NCI-H146 treated with DMSO at 0.1 percent for 48 hours (cell line): ENCODE data around the gene ANKUB1.
A peak's percentile ranks its signal among the peaks of the same experiment; 100 is the strongest.

Experiments used
- DNase-seq: peaks from one replicate; lab custom pipeline; 2025; ENCODE audit not compliant: unreplicated experiment; lab: John Stamatoyannopoulos, UW

The ANKUB1 gene

DNA sequence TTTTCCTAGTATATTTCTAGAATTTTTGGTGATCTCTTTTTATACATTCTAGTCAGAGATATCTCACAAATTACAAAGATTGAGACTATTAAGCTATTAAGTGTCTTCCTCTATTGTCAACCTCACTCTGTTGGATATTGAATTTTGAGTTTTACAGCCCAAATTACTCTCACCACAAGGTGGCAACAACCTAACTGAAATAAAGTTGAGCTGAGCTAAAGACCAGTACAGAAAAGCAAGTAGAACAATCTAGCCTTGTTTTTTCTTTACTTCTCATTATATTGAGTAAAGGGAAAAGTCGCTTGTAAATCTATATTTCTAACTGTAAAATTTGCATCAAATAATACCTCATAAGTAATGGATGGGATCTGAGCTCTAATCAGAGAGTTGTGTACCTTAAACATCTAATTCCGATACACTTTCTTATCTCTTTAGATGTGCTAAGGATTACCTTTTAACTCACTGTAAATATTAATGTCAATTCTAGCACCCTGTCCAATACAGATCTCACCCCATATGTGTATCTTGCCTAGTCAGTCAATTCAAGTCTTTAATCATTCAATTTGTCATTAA is 26.5 kb downstream of the ANKUB1 start:
- DNase-seq = peak; percentile 63

DNA sequence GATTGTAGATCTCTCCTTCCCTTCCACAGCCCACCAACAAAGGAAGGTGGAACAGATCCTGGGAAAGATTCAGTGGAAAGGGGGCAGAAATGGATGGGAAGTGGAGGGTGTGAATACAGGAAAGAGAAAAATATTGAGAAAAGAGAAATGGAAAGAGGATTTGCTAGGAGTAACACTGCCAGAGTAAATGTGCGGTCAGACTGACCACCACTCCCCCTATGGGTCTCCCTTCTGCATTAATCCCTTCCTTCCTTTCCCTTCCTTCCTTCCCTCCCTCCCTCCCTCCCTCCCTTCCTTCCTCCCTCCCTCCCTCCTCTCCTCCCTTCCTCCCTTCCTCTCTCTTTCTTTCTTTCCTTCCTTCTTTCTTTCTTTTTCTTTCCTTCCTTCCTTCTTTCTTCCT is 28.1 kb downstream of the ANKUB1 start:
- DNase-seq = no peak

DNA sequence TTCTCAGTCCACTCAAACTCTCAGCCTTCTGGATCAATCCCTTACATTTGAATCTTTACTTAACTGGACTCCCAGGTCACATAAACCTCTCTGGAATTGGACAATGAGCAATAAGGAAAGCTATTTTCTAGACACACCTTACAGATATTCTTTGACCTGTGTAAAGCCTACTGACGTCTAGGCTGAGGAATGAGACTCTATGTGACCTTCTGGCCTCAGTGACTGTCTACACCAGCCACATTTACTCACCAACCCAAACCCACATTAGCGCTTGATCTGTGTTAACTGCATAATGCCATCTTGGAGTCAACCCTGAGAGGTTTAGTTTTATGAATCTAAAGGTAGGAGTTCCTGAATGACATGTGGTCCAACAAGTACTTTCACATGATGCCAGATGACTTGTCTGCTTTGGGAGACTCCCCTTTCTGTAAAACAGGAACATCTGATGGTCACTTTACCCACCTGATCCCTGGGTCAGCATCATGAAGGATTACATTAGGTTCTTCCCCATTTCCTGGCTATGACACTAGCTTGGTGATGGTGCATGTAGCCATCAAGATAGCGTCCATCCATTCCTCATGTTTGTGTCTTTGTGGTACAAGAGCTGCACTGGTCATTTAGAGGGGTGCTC is 28.7 kb downstream of the ANKUB1 start:
- DNase-seq = no peak

DNA sequence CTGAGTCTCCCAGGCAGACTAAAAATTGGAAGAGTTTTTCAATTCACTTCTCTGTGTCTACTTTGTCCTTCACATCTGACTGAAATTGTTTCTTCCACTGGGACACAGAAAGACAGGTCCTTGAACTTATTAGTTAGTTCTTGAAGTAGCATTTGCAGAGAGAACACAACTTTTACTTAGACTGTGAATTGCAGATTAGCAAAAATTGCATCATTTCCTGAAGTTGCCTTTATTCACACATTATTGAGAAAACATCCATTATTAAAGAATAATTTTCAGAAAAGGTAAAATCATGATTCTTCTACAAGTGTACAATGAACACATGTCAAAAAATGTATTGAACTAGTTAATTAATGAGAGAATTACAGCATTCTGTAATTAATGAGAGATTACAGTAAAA is 38.6 kb downstream of the ANKUB1 start:
- no peak for DNase-seq

DNA sequence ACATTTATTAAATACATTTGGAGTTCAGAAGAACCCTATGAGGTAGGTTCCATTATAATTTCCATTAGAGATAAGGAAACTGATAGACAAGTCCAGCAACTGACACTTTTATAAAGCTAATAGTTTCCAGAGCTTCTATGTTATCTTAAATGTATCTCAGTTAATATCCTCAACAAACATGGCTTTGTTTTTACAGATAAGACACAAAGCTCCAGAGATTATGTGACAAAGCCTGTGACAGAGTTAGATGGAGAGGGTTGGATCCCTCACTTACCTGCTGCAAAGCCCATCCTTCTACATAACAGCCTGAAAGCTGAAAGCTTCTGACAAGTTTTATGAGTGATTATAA is 39.6 kb downstream of the ANKUB1 start:
- no peak for DNase-seq

DNA sequence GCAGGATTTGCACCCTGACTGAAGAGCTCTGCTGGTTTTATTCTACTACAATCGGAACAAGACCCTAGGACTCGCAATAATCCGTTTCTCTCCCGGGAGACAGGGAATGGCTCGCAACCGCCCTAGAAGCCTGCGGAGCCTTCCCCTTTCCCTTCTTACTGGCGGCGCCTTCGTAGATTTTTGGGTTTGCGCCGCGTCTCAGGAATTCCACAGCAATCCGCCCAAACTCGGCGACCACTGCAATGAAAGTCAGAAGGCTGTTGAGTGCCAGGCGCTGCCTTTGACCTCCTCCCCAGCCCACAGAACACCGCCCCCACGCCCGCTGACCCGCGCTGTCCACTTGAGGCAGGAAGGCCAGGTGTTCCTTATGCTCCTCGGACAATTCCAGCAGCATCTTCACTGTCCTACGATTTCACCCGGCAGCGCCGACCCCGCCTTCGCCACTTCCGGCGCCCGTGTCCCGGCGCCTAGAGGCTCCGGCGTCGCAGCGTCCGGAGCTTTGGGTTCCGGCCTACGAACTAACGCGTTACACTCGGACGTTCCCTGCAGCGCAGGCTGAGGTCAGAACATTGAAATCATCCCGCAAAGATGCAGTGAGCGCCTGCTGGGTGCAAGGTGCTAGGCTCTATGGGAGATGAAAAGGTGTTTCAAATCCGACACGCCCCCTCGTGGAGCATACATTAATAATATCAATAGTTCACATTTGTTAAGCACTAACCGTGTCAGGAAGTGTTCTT is 40.1 kb downstream of the ANKUB1 start, which contains the start of gene COMMD2:
COMMD2 (minus strand) TSS at position 439 of the 737 bp plus-strand sequence; CDS start at position 394, 45 bp downstream.
- peak; percentile 94 for DNase-seq

DNA sequence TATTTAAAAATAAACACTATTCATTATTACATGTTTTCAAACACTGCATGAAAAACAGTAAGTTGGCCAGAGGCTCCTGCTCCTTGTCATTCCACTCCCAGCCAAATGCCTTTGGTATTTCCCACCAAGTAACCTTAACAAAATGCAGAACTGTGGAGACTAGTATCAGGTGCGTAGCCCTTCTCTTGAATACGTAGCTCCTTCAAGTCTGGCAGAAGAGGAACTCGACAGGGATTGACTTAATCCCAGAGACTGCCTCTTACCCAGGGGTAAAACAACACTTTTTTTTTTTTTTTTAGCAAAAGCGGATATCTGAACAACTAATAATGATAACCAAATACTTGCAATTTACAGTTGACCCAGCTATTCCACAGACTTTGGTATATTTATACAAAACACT is 40.8 kb downstream of the ANKUB1 start:
- no peak for DNase-seq

DNA sequence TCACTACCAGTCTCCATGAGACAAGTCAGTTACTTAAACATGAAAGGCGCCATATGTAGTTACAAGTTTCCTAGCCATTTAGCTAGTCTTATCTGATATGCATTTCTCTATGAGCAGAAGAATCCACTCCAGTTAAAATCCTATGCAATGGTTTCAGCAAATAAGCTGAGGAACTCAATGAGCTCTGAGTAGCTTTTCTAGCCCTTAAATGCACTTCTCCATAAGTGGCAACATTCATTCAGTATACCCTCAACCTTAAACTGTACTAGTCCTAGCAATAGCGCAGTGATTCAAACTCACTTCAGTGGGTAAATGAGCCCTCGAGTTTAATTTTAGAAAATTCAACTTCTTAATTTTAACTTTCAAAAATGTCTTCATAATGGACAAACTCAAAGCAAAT is 47.7 kb downstream of the ANKUB1 start:
- DNase-seq = no peak

DNA sequence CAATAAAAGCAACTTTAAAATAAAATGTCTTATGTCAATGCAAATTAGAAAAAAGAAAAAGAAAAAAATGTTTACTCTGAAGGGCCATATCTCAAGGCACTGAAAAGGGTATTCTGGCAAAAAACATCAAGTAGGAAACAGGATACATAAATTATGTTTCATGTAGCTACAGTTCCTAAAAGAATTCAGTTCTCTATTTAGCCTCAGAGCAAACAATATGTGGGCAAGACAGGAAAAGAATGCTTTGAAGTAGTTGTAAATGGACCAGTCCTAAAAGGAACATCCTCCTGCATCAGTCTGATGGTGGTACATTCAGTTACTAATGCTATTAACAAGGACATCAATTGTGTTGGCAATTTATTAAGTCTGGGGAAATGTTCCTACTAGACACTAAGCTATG is 48.2 kb downstream of the ANKUB1 start:
- DNase-seq = no peak

DNA sequence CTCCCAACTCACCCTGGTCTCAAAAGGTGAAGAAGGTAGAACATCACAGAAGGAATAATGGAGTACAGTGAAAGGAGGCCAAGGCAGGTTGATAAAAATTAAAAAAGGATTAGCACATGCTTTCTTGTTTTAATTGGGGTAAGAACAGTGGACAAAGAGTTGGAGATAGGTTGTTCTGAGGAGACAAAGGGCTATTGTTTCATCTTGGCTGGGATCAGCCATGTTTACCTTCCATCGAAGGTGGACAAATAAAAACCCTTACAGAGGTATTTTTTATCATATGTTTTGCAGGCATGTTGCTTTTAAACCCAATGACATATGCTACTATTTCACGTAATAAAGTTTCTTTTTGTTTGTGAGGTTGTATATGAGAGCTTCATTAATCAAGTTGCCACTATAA is 53.0 kb downstream of the ANKUB1 start:
- DNase-seq = no peak

DNA sequence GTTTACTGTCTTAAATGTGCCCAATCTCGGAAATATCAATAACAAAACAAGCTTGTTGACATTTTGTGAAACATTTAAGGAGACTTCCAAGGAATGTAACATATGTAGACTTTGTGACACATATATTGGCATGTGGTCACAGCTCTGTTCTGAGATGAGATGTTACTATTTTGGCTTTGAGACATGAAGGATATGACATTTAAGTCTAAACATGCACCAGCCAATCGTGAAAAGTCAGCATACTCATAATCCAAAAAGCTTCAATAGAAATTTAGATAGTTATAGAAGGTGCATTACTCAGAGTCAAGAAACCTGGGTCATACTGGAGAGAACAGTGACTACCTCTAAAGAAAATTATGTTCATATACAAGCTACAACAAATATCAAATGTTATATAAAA is 53.5 kb downstream of the ANKUB1 start:
- DNase-seq = no peak

DNA sequence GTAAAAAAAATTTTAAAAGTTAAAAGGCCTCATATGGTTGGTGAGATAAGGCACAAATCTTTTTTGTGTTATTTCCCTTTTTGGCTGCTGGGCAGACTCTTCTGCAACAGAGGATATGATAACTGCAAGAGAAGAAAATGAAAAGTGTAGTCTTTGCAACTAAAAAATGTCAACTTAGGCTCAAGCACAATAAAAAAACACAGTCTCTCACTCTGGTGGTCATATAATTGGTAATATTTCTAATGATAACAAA is 55.5 kb downstream of the ANKUB1 start:
- no peak for DNase-seq

DNA sequence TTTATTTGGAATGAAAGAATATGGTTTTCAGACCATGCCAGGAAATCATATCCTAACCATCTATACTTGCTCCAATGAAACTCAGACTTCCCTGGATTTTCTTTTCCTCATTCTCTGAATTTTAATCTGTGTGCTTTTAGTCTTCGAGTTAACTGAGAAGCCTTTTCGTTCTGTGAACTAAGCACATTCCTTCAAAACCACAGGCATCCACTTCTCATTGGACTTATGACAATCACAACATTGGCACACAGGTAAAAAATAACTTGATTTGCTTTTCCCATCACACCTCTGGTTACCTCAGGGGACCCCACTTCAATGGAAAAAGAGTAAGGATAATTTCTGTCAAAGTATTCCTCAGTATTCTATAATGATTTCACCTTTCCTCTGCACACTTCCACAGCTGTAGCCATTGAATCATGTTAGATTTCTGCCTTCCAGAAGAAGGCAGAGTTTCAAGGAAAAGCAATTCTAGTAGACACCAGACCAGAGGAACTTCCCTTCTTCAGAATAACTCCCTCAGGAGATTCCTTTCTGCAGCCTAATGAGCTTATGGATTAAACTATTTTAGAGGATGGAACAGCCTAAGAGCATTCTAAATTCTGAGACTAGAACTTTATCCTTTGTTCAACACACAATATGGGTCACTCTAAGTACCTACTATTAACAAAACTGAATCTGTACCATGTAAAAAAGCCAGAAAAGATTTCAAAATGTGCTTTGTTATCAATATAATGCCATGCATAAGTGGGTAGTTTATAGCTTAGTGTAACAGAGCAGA is 56.0 kb downstream of the ANKUB1 start:
- DNase-seq = no peak

DNA sequence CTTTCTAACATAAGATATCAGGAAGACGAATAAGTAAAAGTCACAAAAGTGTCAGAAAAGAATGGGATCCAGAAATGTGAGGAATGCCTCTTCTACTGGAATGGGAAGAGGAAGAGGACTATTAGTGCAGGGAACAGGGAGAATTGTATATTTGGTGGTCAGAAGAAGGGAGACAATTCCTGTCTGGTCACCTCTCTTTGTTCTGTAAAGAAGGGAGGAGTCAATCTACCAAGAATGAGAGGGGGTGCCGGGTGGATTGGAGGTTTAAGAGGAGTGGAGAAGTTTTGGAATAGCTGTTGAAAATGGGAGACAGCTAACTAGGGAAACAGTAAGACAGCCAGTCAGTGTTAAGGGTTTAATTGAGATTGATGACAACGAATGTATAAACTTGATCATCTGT is 60.1 kb downstream of the ANKUB1 start:
- DNase-seq = no peak

DNA sequence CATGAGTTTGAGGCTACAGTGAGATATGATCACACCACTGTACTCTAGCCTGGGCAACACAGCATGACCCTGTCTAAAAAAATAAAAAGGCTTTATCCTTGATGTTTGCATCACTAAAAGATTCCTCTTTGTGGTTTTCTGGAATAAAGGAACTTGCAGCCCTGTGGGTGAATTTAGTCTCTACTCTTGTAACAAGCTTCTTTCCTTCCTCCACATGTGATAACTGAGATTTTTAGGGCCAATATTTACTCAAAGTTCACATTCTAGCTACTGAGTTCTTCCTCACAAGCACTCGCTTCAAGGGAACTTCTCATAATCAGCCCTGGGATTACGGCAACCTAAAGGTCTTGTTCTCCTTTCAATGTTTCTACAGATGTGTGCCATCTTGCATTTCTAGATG is 64.7 kb downstream of the ANKUB1 start:
- DNase-seq = no peak

DNA sequence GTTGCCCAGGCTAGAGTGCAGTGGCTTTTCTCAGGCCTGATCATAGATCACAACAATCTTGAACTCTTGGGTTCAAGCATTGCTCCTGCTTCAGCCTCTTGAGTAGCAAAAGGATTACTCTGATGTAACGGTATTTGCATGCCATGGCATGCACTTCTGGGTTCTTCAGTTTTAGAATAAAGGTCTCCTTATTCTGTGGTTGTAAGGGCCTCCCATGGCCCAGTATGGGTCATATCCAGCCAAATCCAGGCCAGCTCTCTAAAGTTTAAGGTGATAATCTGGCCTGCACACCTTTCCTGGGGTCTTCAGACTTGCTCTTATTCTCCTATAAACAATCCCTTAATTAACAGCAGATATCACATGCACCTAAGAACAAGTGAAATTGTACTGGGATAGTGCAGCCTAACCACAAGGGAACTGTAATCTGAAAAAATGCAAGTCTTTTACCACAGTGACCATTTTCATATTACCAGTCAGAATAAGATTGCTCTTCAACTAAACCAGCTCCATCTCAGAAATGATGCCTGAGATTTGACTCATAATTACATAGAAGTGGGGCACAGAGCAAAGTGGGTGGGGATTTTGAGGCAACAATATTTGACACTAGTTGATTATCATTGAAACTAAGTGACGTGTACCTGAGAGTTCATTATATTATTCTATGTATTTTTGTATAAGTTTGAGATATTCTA is 65.5 kb downstream of the ANKUB1 start:
- no peak for DNase-seq

DNA sequence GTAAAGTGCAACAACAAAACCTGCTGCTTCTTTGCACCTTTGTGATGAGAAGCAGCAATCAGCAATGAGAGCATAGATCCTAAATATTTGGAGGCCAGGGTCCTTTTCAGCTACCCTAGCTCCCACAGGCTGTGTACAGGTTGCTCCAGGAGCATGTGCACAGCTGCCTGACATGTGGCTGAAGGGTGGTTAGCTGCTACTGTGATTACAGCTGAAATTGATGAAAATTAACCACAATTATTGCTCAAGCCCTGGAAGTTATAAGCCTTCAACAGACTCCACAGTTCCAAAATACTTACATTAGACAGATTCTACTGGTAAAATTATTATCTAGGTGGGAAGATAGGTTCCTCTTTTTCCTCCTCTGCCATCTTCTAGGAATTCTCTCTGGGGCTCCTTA is 68.6 kb downstream of the ANKUB1 start:
- DNase-seq = no peak

DNA sequence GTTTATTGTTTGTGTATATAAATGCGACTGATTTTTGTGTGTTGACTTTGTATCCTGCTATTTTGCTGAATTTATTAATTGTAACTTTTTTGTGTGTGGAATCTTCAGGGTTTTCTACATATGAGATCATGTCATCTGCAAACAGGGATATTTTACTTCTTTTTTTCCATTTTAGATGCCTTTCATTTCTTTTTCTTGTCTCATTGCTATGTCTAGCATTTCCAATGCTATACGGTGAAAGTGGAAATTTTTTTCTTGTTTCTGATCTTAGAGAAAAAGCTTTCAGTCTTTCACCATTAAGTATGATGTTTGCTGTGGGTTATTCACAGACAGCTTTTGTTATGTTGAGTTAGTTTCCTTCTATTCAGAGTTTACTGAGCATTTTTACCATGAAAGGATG is 71.4 kb downstream of the ANKUB1 start:
- DNase-seq = no peak

DNA sequence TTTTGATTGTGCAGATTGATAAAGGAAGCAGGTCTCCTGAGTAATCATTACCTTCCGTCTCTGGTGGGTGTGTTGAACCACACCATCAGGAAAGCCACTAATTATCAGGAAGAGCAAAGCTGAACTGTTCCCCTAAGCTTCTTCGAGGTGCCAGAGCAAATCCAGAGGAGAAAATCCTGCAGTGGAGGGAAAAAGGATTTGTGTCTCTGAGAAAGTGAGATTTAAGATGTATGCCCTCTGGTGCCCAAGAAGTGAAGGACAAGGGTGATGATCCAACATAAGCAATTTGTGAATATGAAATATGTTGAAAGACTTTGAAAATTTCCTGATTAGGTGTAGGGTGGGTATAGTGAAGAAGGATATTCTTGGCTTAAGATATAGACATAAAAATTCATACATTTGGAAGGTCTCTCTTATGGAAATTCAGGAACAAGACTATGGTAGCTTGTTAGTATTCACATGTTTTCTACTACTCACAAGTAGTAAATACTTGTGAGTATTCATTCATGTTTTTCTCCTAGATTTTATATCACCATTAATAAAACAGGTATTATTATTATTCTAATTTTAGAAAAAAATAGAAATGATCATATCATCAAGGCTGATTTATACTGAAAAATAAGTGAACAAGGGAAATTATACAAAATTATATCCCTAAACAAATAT is 74.8 kb downstream of the ANKUB1 start:
- DNase-seq = peak; percentile 57

DNA sequence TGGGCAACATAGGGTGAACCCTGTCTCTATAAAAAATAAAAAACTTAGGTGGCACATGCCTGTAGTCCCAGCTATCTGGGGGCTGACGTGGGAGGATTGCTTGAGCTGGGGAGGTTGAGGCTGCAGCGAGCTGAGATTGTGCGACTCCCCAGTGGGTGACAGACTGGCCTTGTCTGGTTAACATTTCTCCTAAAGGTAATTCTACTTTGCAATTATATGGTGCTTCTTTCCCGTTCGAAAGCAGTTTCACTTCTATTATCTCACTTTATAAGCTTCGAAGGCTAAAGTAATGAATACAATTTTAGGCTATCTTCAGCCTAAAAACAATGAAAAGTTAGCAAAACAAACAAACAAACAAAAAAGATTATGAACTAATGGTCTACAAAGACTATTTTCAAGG is 75.4 kb downstream of the ANKUB1 start:
- DNase-seq = no peak

DNA sequence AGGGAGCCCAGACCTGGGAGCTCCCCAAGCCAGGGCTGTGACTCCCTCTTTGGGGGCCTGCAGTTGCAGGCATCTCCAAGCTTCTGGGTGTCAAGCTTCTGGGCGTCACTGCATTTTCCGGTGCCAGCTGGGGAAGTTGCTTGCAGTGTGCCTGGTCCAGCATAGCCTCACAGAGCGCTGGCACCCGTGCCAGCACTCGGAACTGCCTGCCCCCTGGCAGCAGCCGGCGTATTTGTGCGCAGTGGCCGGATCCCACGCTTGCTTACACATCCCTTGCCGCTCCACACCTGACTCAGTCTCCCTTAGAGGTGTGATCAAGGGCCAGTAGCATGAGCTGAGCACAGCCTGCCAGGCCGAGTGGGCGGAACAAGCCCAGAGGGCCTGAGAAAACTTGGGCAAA is 77.1 kb downstream of the ANKUB1 start:
- DNase-seq = no peak
